Endodermal cell (in vitro differentiated cells): ENCODE measurements around the gene SNX2. TPM values are rescaled to one million over a fixed set of nuclear protein-coding genes. Genes with fewer than 3 reads are reported as not detected.

Source experiments
- DNase-seq: peaks from one replicate; pipeline ENCODE4 v3.0.0-alpha.2; 2017
- H3K27ac ChIP-seq: 2 replicates; pipeline ENCODE4 v1.5.1; 2013; ENCODE audit warnings: mild to moderate bottlenecking, low read depth, low read length, moderate library complexity
- H3K27me3 ChIP-seq: 2 replicates; pipeline ENCODE4 v1.6.1; 2013; ENCODE audit warnings: mild to moderate bottlenecking, low read length, moderate library complexity; ENCODE audit not compliant: insufficient read depth, control insufficient read depth, poor library complexity, severe bottlenecking
- H3K36me3 ChIP-seq: 2 replicates; pipeline ENCODE4 v1.7.0; 2013; ENCODE audit warnings: mild to moderate bottlenecking, low read length, moderate library complexity; ENCODE audit not compliant: control insufficient read depth, insufficient read depth
- H3K4me1 ChIP-seq: one replicate; pipeline ENCODE4 v1.7.0; 2013; ENCODE audit warnings: low read length; ENCODE audit not compliant: control insufficient read depth, insufficient read depth
- H3K4me3 ChIP-seq: 2 replicates; pipeline ENCODE4 v1.5.1; 2013; ENCODE audit warnings: mild to moderate bottlenecking, low read length, moderate library complexity
- H3K9ac ChIP-seq: 2 replicates; pipeline ENCODE4 v1.6.1; 2013; ENCODE audit warnings: mild to moderate bottlenecking, low read length, moderate library complexity; ENCODE audit not compliant: poor library complexity, severe bottlenecking; ENCODE audit errors: extremely low read depth
- H3K9me3 ChIP-seq: 2 replicates; pipeline ENCODE4 v1.6.1; 2013; ENCODE audit warnings: mild to moderate bottlenecking, low read length, moderate library complexity; ENCODE audit not compliant: control insufficient read depth
- H3K27ac Mint-ChIP-seq: 2 replicates; pipeline ENCODE4 v1.8.0; 2020; ENCODE audit warnings: mixed read lengths
- H3K27me3 Mint-ChIP-seq: 2 replicates; pipeline ENCODE4 v1.8.0; 2021; ENCODE audit warnings: mild to moderate bottlenecking, mixed read lengths; ENCODE audit not compliant: insufficient read depth
- H3K36me3 Mint-ChIP-seq: 2 replicates; pipeline ENCODE4 v1.8.0; 2020; ENCODE audit warnings: low read depth, mixed read lengths
- H3K4me1 Mint-ChIP-seq: 2 replicates; pipeline ENCODE4 v1.8.0; 2020; ENCODE audit warnings: mixed read lengths
- H3K4me3 Mint-ChIP-seq: 2 replicates; pipeline ENCODE4 v1.8.0; 2020; ENCODE audit warnings: mild to moderate bottlenecking, moderate library complexity, mixed read lengths
- H3K9me3 Mint-ChIP-seq: 2 replicates; pipeline ENCODE4 v1.8.0; 2020; ENCODE audit warnings: mild to moderate bottlenecking, mixed read lengths
- WGBS, 2 experiments: methylation state at CpG; one replicate each; pipeline versions ENCODE4 v1.1.5 to v1.1.7; 2013; ENCODE audit warnings: missing lambda C conversion rate in 2 of 2, mixed read lengths in 1 of 2; ENCODE audit not compliant: insufficient coverage in 1 of 2, insufficient read length in 1 of 2; 5-methylcytosine and 5-hydroxymethylcytosine counted together
- total RNA-seq, 2 donors: library from RNA; stranded (reverse); fragmentation: NEBNext Ultra II Directional in 1 of 2; extraction: Animal tissue kit (Norgen Biotek cat#: 25700) in 1 of 2; gene quantifications; 2 replicates in 1 of 2; 3 replicates in 1 of 2; pipeline ENCODE4 v1.2.1, GENCODE V29; 2021
- TF ChIP-seq, protein P1 (sequence below): fragments of 200-600 bp; sonication (generic); conservative IDR thresholded peaks from 2 replicates; pipeline ENCODE4 v1.5.0; 2021; ENCODE audit warnings: antibody characterized with exemption, mild to moderate bottlenecking

SNX2 gene
- total RNA-seq, 2 donors from 2014 or later, result 69.8 to 83.2 TPM

DNA sequence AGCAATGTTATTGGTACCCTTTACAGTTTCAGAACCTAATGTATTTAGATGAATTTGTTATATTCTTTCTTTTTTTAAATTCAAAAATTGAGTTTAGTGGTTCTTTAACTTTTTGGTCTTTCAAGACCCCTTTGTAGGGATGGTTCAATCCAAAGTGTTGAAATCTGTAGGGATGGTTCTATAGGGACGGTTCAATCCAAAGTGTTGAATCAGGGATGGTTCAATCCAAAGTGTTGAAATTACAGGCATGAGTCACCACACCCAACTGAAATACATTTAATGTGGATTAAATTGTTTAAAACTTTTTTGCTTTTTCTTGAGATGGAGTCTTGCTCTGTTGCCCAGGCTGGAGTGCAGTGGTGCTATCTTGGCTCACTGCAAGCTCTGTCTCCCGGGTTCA, 30.6 kb downstream of the SNX2 start:
- no peaks in the 10 kb centered on the region for H3K27me3 Mint-ChIP-seq
- TF ChIP-seq, protein P1, sequence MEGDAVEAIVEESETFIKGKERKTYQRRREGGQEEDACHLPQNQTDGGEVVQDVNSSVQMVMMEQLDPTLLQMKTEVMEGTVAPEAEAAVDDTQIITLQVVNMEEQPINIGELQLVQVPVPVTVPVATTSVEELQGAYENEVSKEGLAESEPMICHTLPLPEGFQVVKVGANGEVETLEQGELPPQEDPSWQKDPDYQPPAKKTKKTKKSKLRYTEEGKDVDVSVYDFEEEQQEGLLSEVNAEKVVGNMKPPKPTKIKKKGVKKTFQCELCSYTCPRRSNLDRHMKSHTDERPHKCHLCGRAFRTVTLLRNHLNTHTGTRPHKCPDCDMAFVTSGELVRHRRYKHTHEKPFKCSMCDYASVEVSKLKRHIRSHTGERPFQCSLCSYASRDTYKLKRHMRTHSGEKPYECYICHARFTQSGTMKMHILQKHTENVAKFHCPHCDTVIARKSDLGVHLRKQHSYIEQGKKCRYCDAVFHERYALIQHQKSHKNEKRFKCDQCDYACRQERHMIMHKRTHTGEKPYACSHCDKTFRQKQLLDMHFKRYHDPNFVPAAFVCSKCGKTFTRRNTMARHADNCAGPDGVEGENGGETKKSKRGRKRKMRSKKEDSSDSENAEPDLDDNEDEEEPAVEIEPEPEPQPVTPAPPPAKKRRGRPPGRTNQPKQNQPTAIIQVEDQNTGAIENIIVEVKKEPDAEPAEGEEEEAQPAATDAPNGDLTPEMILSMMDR, result no peak
- Histone ChIP-seq H3K27me3 (no peaks in the 10 kb centered on the region), H3K4me1 (peaks cover 3% of the 10 kb centered on the region), H3K27ac (no peak overlapping the region), H3K36me3 (peaks cover 53% of the 10 kb centered on the region), H3K9me3 (no peaks in the 10 kb centered on the region), H3K4me3 (no peak overlapping the region), H3K9ac (no peak overlapping the region)
- WGBS, 2 experiments, result 100% methylated on average over 2 of the region's 2 CpGs; no CpG with 5 or more reads in 1 of the 2 experiments
- DNase-seq, result no peak
- H3K36me3 Mint-ChIP-seq, result peaks cover 42% of the 10 kb centered on the region
- no peak overlapping the region for H3K4me3 Mint-ChIP-seq
- H3K4me1 Mint-ChIP-seq, result peaks cover 22% of the 10 kb centered on the region
- H3K9me3 Mint-ChIP-seq, result no peaks in the 10 kb centered on the region
- no peak overlapping the region for H3K27ac Mint-ChIP-seq

DNA sequence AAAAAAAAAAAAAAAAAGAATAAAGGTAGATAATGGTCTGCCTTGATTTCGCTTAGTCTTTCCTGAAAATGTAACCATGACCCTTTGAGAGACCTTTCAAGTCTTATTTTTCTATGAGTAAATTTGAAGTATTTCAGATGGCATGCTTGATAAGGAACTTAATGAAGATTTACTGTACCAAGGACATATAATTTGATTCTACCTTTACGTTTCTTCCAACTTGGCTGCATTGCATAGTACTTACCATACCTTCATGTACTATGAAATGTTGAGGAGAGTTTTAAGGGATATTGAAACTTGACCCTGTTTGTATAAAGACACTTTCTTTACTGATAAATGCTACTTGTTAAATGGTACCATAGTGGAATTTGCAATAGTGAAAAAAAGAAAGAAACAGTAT, 35.5 kb downstream of the SNX2 start:
- DNase-seq, result no peak
- Mint-ChIP-seq H3K9me3 (no peaks in the 10 kb centered on the region), H3K4me1 (peaks cover 29% of the 10 kb centered on the region), H3K27me3 (no peaks in the 10 kb centered on the region), H3K4me3 (no peak overlapping the region), H3K36me3 (peaks cover 17% of the 10 kb centered on the region), H3K27ac (no peak overlapping the region)
- 100% methylated on average over 1 of the region's 2 CpGs; no CpG with 5 or more reads in 1 of the 2 experiments for WGBS, 2 experiments
- TF ChIP-seq, protein P1, result no peak
- Histone ChIP-seq H3K4me1 (peaks cover 3% of the 10 kb centered on the region), H3K27me3 (no peaks in the 10 kb centered on the region), H3K9me3 (no peaks in the 10 kb centered on the region), H3K9ac (no peak overlapping the region), H3K36me3 (peaks cover 16% of the 10 kb centered on the region), H3K27ac (no peak overlapping the region), H3K4me3 (no peak overlapping the region)

DNA sequence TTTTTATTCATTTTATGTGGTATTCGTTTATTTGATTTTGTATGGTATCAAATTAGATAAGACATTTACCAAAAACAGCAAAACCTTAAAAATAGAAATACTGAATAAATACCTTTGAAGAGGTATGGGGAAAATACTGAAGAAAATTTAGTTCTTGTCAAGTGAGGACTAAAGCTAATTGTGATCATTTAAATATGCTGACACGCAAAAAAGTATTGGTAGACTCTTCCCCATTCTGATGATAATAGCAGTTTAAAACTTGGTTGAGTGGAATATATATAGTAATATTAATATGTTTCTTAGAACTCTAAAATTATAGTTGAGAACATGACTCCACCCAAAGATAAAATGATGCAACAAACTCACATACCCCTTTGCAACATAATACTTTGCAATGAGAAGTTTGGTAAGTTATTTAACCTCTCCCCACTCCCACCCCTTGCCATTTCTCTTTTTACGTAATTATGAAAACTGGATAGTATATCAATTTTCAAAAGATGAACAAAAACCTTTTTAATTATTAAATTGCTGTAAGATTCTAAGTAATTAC, 40.4 kb downstream of the SNX2 start:
- Mint-ChIP-seq H3K4me1 (peaks cover 18% of the 10 kb centered on the region), H3K27me3 (no peaks in the 10 kb centered on the region), H3K9me3 (no peaks in the 10 kb centered on the region), H3K27ac (no peak overlapping the region), H3K4me3 (no peak overlapping the region), H3K36me3 (peaks cover 18% of the 10 kb centered on the region)
- no peak overlapping the region for H3K9ac ChIP-seq
- H3K27me3 ChIP-seq, result no peaks in the 10 kb centered on the region
- H3K4me3 ChIP-seq, result no peak overlapping the region
- WGBS, 2 experiments, result 92% methylated on average over 1 of the region's 3 CpGs; no CpG with 5 or more reads in 1 of the 2 experiments
- TF ChIP-seq, protein P1, result no peak
- DNase-seq, result no peak
- peaks cover 23% of the 10 kb centered on the region for H3K36me3 ChIP-seq
- no peaks in the 10 kb centered on the region for H3K9me3 ChIP-seq
- H3K27ac ChIP-seq, result no peak overlapping the region
- no peaks in the 10 kb centered on the region for H3K4me1 ChIP-seq
